Measurements from ENCODE around the gene PRDM15. TPM values are rescaled to one million over a fixed set of nuclear protein-coding genes. Genes with fewer than 3 reads are reported as not detected.
A peak's percentile ranks its signal among the peaks of the same experiment; 100 is the strongest.

Gene PRDM15
- total and polyA plus RNA-seq, 8 donors, result 0.92 to 44.6 (median 3.4) TPM

GRCh38 chr21:41884501-41885030 is 5.4 kb upstream of the PRDM15 start:
- H3K36me3 ChIP-seq, result peaks cover 4 to 17% (median 15%) of the 10 kb centered on the region in 4 donors
- no peak overlapping the region for H3K27ac ChIP-seq
- peaks cover 0 to 8% (median 7%) of the 10 kb centered on the region in 4 donors for H3K4me1 ChIP-seq
- H3K4me3 ChIP-seq, result no peak overlapping the region
- H3K9me3 ChIP-seq, result no peaks in the 10 kb centered on the region
- H3K27me3 ChIP-seq, result no peaks in the 10 kb centered on the region
- intact Hi-C loops (cut with DNase I; ENCODE audit: low total_unique reads), result no loop called here
- no peak for TF ChIP-seq POLR2AphosphoS5 (IDR thresholded peaks at IDR 0.05)
- no peak for TF ChIP-seq POLR2A (IDR thresholded peaks at IDR 0.05)
- no peak for TF ChIP-seq EP300 (IDR thresholded peaks at IDR 0.05)
- TF ChIP-seq, protein P1, sequence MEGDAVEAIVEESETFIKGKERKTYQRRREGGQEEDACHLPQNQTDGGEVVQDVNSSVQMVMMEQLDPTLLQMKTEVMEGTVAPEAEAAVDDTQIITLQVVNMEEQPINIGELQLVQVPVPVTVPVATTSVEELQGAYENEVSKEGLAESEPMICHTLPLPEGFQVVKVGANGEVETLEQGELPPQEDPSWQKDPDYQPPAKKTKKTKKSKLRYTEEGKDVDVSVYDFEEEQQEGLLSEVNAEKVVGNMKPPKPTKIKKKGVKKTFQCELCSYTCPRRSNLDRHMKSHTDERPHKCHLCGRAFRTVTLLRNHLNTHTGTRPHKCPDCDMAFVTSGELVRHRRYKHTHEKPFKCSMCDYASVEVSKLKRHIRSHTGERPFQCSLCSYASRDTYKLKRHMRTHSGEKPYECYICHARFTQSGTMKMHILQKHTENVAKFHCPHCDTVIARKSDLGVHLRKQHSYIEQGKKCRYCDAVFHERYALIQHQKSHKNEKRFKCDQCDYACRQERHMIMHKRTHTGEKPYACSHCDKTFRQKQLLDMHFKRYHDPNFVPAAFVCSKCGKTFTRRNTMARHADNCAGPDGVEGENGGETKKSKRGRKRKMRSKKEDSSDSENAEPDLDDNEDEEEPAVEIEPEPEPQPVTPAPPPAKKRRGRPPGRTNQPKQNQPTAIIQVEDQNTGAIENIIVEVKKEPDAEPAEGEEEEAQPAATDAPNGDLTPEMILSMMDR (IDR thresholded peaks at IDR 0.05), result no peak
- 87 to 93% (median 88%) methylated on average over 19 of the region's 19 CpGs for WGBS, 5 donors
- DNase-seq, result no peak

- DNase-seq, result no peak
- peaks cover 0 to 9% (median 8%) of the 10 kb centered on the region in 4 donors for H3K4me1 ChIP-seq
- H3K27ac ChIP-seq, result no peak overlapping the region
- H3K9me3 ChIP-seq, result no peaks in the 10 kb centered on the region
- intact Hi-C loops (cut with DNase I; ENCODE audit: low total_unique reads), result no loop called here
- peaks cover 4 to 10% (median 9%) of the 10 kb centered on the region in 4 donors for H3K36me3 ChIP-seq
- no peak overlapping the region for H3K4me3 ChIP-seq
- H3K27me3 ChIP-seq, result no peaks in the 10 kb centered on the region
- no peak for TF ChIP-seq EP300 (IDR thresholded peaks at IDR 0.05)
- no peak for TF ChIP-seq POLR2AphosphoS5 (IDR thresholded peaks at IDR 0.05)
- TF ChIP-seq POLR2A (IDR thresholded peaks at IDR 0.05), result no peak
- TF ChIP-seq, protein P1 (IDR thresholded peaks at IDR 0.05), result no peak
- WGBS, 5 donors, result 88 to 91% (median 89%) methylated on average over 5 of the region's 5 CpGs
These were observed 4.4 kb upstream of the PRDM15 start for GRCh38 chr21:41883582-41883981.

DNA sequence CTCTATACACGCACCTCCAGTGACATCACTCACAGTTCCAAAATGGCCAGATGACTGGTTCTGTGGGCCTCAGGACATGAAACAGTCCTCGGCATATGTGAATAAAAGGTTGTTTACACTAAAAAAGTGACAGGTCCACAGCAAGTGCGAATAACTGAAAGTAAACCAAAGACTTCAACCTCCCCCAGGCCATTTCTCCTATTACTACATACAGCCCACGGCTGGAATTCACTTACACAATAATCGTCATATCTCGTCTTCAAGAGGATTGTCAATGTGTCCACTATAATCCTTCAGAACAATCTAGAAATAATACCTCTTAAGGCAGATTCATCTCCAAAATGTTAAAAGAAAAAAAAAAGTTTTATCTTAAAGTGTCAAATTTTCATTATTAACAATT is 1.9 kb upstream of the PRDM15 start:
- intact Hi-C loops (cut with DNase I; ENCODE audit: low total_unique reads), result no loop called here
- no peak overlapping the region for H3K27ac ChIP-seq
- no peak overlapping the region for H3K4me3 ChIP-seq
- TF ChIP-seq POLR2AphosphoS5 (IDR thresholded peaks at IDR 0.05) (no peak), EP300 (IDR thresholded peaks at IDR 0.05) (no peak), POLR2A (IDR thresholded peaks at IDR 0.05) (no peak)
- TF ChIP-seq, protein P1 (IDR thresholded peaks at IDR 0.05), result no peak
- H3K9me3 ChIP-seq, result no peaks in the 10 kb centered on the region
- H3K36me3 ChIP-seq, result no peaks in the 10 kb centered on the region
- H3K4me1 ChIP-seq, result peaks cover 0 to 32% (median 21%) of the 10 kb centered on the region in 4 donors
- no peaks in the 10 kb centered on the region for H3K27me3 ChIP-seq
- DNase-seq, result no peak
- 91 to 98% (median 92%) methylated on average over 6 of the region's 6 CpGs for WGBS, 5 donors

DNA sequence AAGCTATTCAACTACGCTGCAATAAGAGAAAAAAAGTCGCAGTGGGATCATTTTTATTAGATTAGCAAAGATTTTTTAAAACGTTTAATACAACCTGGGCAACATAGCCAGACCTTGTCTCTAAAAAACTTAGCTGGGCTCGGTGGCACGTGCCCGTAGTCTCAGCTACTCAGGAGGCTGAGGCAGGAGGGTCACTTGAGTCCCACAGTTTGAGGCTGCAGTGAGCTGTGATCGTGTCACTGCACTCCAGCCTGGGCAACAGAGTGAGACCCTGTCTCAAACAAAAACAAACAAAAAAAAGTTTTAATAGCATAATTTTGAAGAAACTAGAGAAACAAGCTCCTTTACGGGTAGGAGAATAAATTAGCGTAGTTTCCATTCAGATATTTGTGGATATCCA is 1.0 kb upstream of the PRDM15 start:
- 87 to 93% (median 89%) methylated on average over 9 of the region's 9 CpGs for WGBS, 5 donors
- H3K36me3 ChIP-seq, result no peaks in the 10 kb centered on the region
- intact Hi-C loops (cut with DNase I; ENCODE audit: low total_unique reads), result no loop called here
- no peak for DNase-seq
- H3K9me3 ChIP-seq, result no peaks in the 10 kb centered on the region
- no peak overlapping the region for H3K27ac ChIP-seq
- TF ChIP-seq EP300 (IDR thresholded peaks at IDR 0.05), result no peak
- TF ChIP-seq, protein P1 (IDR thresholded peaks at IDR 0.05), result no peak
- TF ChIP-seq POLR2A (IDR thresholded peaks at IDR 0.05), result no peak
- no peak for TF ChIP-seq POLR2AphosphoS5 (IDR thresholded peaks at IDR 0.05)
- peak overlapping the region in 2 of 4 donors; percentile 76 to 87 for H3K4me3 ChIP-seq
- peaks cover 0 to 32% (median 21%) of the 10 kb centered on the region in 4 donors for H3K4me1 ChIP-seq
- no peaks in the 10 kb centered on the region for H3K27me3 ChIP-seq

All from stomach (tissue), 9 donors.